Parathyroid adenoma (tissue), 2 donors: ENCODE data around the gene NDUFS2.
A peak's percentile ranks its signal among the peaks of the same experiment; 100 is the strongest.

Experiments used
- H2AFZ ChIP-seq: fragments of 300-600 bp; sonication (generic); one replicate; pipeline ENCODE4 v1.7.0; 2017; ENCODE audit warnings: antibody characterized with exemption, mild to moderate bottlenecking
- H3K27ac ChIP-seq: fragments of 300-600 bp; sonication (generic); one replicate; pipeline ENCODE4 v1.7.0; 2017
- H3K27me3 ChIP-seq: fragments of 300-600 bp; sonication (generic); one replicate; pipeline ENCODE4 v1.7.0; 2017; ENCODE audit warnings: low read length; ENCODE audit not compliant: control insufficient read depth, insufficient read depth
- H3K36me3 ChIP-seq: fragments of 300-600 bp; sonication (generic); one replicate; pipeline ENCODE4 v1.7.0; 2017; ENCODE audit warnings: low read length; ENCODE audit not compliant: control insufficient read depth, insufficient read depth
- H3K4me1 ChIP-seq: fragments of 300-600 bp; sonication (generic); one replicate; pipeline ENCODE4 v1.7.0; 2017; ENCODE audit warnings: control low read depth
- H3K4me2 ChIP-seq: fragments of 300-600 bp; sonication (generic); one replicate; pipeline ENCODE4 v1.7.0; 2017; ENCODE audit warnings: low read length
- H3K4me3 ChIP-seq: fragments of 300-600 bp; sonication (generic); one replicate; pipeline ENCODE4 v1.7.0; 2017; ENCODE audit warnings: low read depth, low read length
- H3K79me2 ChIP-seq: fragments of 300-600 bp; sonication (generic); one replicate; pipeline ENCODE4 v1.7.0; 2017; ENCODE audit warnings: control low read depth
- H3K9ac ChIP-seq: fragments of 300-600 bp; sonication (generic); one replicate; pipeline ENCODE4 v1.7.0; 2017; ENCODE audit warnings: mild to moderate bottlenecking
- H3K9me3 ChIP-seq: fragments of 300-600 bp; sonication (generic); one replicate; pipeline ENCODE4 v1.7.0; 2017; ENCODE audit warnings: low read length; ENCODE audit not compliant: control insufficient read depth
- TF ChIP-seq, protein P1 (sequence below): fragments of 300-600 bp; sonication (generic); IDR thresholded peaks from one replicate; pipeline ENCODE4 v1.7.0; 2017; ENCODE audit warnings: antibody characterized with exemption, mild to moderate bottlenecking
- donor health status: primary hyperparathyroidism.

The NDUFS2 gene

DNA sequence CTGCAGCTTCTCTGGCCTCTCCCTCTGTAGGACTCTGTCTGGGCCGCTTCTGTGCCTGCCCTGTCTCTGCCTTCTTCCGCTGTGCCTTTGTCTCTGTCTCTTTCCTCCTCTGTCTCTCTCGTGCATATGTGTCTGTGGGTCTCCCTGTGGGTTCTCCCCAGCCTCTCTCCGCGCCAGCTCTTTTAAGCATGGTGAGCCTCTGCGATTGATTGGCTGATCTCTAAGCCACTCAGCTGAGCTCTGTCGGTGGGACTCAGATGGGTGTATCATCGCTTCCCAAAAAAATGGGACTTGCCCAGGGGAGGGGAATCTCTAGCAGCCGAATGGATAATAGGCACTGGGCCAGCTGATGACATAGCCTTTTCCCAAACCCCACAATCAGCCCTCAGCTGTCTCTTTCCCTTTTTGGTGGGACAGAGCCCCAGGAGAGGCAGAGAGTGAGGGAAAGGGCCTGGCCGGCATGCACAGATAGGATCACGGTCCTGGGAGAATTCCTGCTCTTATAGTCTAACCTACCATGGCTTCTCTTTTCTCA lies 3.2 kb upstream of the NDUFS2 start, which contains the start of gene ADAMTS4:
ADAMTS4 (minus strand) TSS at position 158 of the 535 bp plus-strand sequence. CDS start 427 bp downstream, outside the sequence.
- Histone ChIP-seq H3K79me2 (peaks cover 11% of the 10 kb centered on the region), H3K36me3 (no peaks in the 10 kb centered on the region), H3K4me2 (peak within 1 kb of the TSS; percentile 17), H2AFZ (peak within 1 kb of the TSS; percentile 34), H3K9ac (no peak within 1 kb of the TSS), H3K4me3 (peak within 1 kb of the TSS; percentile 23), H3K9me3 (no peaks in the 10 kb centered on the region), H3K27me3 (no peaks in the 10 kb centered on the region), H3K27ac (peak within 1 kb of the TSS; percentile 98), H3K4me1 (peaks cover 4% of the 10 kb centered on the region)
- TF ChIP-seq, protein P1, sequence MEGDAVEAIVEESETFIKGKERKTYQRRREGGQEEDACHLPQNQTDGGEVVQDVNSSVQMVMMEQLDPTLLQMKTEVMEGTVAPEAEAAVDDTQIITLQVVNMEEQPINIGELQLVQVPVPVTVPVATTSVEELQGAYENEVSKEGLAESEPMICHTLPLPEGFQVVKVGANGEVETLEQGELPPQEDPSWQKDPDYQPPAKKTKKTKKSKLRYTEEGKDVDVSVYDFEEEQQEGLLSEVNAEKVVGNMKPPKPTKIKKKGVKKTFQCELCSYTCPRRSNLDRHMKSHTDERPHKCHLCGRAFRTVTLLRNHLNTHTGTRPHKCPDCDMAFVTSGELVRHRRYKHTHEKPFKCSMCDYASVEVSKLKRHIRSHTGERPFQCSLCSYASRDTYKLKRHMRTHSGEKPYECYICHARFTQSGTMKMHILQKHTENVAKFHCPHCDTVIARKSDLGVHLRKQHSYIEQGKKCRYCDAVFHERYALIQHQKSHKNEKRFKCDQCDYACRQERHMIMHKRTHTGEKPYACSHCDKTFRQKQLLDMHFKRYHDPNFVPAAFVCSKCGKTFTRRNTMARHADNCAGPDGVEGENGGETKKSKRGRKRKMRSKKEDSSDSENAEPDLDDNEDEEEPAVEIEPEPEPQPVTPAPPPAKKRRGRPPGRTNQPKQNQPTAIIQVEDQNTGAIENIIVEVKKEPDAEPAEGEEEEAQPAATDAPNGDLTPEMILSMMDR: no peak

DNA sequence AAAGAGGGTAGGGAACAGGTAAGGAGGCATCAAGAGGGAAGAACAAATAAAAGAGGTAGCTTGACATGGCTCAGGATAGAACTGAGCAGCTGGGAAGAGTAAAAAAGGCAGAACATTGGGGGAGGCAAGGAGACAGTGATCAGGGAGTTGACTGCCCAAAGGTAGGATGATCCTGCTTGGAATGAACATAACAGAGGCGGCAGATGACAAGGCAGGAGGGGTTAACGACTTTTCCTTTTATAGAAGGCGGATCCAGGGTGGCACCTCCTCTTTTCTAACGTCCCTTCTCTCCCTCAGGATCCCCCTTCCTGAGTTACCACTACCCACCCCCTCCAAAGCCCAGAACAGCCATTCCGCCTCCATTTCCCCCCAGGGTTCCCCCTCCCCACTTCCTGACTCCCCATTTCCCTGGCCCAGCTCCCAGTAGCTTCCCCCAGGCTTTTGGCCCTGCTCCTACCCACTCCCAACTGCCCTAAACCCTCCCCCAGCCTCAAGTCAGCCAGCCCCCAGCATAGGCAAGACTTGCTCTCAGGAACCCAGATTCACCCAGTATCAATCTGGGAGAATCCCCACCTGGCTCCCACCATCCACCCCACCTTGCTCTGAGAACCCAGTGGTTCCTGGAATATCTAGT lies 2.5 kb upstream of the NDUFS2 start:
- Histone ChIP-seq H3K4me1 (peaks cover 4% of the 10 kb centered on the region), H3K4me2 (no peak overlapping the region), H3K4me3 (no peak overlapping the region), H2AFZ (no peak overlapping the region), H3K27ac (peak overlapping the region; percentile 98), H3K36me3 (no peaks in the 10 kb centered on the region), H3K27me3 (no peaks in the 10 kb centered on the region), H3K9me3 (no peaks in the 10 kb centered on the region), H3K9ac (no peak overlapping the region), H3K79me2 (peaks cover 11% of the 10 kb centered on the region)
- TF ChIP-seq, protein P1: no peak

DNA sequence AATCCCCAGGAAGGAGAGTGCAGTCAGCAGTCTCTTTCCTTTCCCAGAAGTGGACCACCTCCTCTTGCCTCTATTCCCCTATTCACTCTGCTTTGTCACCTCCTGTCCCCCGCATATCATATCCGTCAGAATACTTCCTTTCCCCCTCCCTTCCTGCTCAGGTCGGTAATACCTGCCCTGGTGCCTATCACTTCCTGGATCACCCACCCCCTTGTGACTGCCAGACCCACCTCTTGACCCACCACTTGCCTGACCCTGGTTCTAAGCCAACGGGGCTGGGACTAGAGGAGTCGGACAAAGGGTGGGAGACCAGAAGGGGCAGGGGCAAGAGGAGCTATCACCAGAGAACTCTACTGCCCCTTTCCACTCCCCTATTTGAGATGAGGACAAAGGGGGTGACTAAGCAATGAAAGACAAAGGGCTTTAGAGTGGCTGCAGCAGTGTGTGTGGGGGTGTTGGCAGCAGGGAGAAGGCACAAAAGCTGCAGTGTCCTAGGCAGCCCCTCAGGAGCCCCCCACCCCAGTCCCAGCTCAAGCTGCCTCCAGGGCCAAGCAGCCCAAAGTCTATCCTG lies 1.7 kb upstream of the NDUFS2 start:
- peaks cover 4% of the 10 kb centered on the region for H3K4me1 ChIP-seq
- no peaks in the 10 kb centered on the region for H3K9me3 ChIP-seq
- H2AFZ ChIP-seq: no peak overlapping the region
- no peaks in the 10 kb centered on the region for H3K27me3 ChIP-seq
- H3K36me3 ChIP-seq: no peaks in the 10 kb centered on the region
- H3K27ac ChIP-seq: peak overlapping the region; percentile 98
- no peak overlapping the region for H3K4me3 ChIP-seq
- H3K79me2 ChIP-seq: peaks cover 11% of the 10 kb centered on the region
- H3K9ac ChIP-seq: no peak overlapping the region
- H3K4me2 ChIP-seq: no peak overlapping the region
- TF ChIP-seq, protein P1: no peak

DNA sequence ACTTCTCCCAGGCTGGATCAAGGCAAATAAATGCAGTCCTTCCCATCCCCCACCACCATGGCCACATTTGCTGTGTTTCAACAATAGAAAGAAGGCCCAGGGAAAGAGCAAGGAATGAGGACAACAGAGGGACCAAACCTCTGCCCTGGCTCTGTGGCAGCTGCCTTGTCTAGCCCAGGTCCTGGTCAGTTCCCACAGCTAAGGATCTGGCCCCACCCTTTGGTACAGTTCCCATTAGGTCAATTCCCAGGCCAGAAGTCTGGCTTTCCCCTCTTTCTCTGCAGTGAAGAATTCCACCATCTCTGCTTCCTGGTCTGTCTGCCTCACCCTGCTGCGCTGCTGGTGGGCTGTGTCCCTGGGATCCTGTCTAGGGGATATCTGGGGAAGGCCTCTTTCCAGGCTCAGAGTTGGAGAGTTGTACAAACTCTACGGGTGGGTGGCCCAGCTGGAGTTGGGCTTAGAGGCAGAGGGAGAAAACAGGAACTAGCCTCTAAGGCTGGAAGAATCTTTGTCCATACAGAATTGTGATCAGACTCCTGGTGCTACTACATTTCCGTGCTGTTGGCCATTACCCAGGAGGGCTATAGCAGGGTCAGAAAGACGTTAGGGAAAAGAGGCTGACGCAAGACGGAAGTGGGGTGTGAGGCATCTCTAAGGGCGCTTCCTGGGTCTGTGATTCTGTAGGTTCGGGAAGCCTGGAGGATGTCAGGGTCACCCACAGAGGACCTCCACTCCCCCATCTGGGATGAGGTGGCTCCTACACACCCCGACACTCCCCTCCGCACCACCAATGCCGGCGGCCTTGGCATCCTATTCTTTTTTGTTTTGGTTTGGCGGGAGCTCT lies 953 bp upstream of the NDUFS2 start:
- Histone ChIP-seq H3K27me3 (no peaks in the 10 kb centered on the region), H3K9ac (no peak overlapping the region), H3K9me3 (no peaks in the 10 kb centered on the region), H2AFZ (peak overlapping the region; percentile 97), H3K36me3 (no peaks in the 10 kb centered on the region), H3K27ac (peak overlapping the region; percentile 98), H3K4me3 (peak overlapping the region; percentile 59), H3K79me2 (peaks cover 11% of the 10 kb centered on the region), H3K4me2 (peak overlapping the region; percentile 90), H3K4me1 (peaks cover 4% of the 10 kb centered on the region)
- TF ChIP-seq, protein P1: no peak
